ENCODE data around the gene CEACAM20.
"Not testable (repeated sequence)": the region's sequence is repeated elsewhere in the genome, so short reads cannot be mapped to it uniquely, and the experiment has no call there.

Gene CEACAM20

DNA sequence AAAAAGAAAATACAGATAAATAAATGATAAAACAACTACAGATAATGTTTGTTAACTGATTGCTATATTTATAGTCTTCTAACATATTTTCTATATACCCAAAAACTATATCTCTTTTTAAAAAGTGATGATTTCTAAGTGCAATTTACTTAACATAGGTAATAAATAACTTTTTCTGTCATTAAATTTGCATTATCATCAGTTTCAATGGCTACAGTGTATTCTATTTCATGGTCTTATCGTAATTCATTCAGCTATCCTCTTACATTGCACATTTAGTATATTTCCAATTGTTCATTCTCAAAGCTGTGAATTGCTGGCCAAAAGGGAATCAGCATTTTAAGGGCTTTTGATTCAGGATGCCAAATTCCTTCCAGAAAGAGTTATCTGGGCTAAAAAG is 32.8 kb downstream of the CEACAM20 start:
- no peak for DNase-seq (ENCODE audit: low read depth in 2 of 2)

DNA sequence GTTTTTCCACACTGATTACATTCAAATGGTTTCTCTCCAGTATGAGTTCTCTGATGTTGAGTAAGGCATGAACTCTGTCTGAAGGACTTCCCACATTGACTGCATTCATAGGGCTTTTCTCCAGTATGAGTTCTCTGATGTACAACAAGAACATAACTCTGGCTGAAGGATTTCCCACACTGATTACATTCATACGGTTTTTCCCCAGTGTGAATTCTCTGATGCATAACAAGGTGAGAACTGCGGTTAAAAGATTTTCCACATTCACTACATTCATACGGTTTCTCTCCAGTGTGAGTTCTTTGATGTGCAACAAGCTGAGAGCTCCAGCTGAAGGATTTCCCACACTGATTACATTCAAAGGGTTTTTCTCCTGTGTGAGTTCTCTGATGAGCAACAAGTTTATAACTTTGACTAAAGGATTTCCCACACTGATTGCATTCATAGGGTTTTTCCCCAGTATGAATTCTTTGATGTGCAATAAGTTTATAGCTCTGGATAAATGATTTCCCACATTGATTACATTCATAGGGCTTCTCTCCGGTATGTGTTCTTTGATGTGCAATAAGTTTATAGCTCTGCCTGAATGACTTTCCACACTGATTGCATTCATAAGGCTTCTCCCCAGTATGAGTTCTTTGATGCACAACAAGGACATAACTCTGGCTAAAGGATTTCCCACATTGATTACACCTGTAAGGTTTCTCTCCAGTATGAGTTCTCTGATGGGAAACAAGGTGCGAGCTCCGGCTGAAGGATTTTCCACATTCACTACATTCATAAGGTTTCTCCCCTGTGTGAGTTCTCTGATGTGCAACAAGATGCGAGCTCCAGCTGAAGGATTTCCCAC is 52.7 kb downstream of the CEACAM20 start:
- DNase-seq (ENCODE audit: low read depth in 2 of 2): no peak

DNA sequence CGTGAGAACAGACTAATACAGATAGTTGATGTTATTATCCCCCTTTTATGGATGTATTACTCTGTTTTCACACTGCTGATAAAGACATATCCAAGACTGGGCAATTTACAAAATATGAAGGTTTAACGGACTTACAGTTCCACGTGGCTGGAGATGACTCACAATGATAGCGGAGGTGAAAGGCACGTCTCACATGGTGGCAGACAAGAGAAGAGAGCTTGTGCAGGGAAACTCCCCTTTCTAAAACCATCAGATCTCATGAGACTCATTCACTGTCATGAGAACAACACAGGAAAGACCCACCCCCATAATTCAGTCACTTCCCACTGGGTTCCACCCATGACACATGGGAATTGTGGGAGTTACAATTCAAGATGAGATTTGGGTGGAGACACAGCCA is 60.7 kb downstream of the CEACAM20 start:
- DNase-seq (ENCODE audit: low read depth in 2 of 2): not testable (repeated sequence)

DNA sequence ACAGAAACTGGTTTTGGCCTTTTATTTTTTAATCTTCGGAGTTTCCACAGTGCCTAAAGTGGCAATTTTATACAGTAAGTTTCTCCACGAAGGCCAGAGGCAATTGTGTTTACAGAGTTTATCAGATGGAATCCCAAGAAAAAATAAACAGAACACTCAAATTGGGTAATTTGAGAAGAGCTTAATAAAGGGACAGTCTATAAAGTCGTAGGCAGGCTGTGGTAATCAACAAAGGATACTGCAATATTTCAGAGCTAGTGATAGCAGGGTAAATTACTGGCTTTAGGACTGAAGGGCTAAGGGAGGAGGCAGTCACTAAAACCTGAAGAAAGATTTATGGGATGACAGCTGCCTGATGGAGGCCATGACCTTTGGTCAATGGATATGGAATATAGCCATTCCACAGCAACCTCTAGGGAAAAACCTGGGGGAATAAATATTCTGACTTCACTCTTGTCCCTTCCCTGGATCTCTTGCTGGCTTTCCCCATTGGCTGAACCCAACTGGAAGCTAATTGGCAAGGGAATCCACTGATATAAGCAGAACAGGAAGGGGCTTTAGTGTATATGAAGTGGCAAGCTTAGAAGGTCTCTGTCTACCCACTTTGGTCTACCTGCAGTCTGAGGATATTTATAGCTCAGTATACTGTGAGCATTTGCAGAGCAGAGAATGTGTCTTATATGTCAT is 66.7 kb downstream of the CEACAM20 start:
- not testable (repeated sequence) for DNase-seq (ENCODE audit: low read depth in 2 of 2)

Data from stimulated activated CD8-positive, alpha-beta memory T cell treated with anti-CD3 and anti-CD28 coated beads, Interleukin-7, amount 100 ng/mL, for 1 hour (primary cell).